GM21367 (cell line): ENCODE results near the gene APOBEC3B.
"Not testable (repeated sequence)": the region's sequence is repeated elsewhere in the genome, so short reads cannot be mapped to it uniquely, and the experiment has no call there.

Experiments used
- ATAC-seq: cut with Tn5 transposase; IDR thresholded peaks from one replicate; pipeline ENCODE4 v1.9.1; 2021; ENCODE audit not compliant: unreplicated experiment

APOBEC3B gene

GRCh38 chr22:38965614-38966379 lies 16.4 kb upstream of the APOBEC3B start:
- no peak for ATAC-seq

GRCh38 chr22:38966380-38966702 lies 15.8 kb upstream of the APOBEC3B start:
- no peak for ATAC-seq

- ATAC-seq = no peak
These were observed 15.2 kb upstream of the APOBEC3B start for GRCh38 chr22:38966942-38967341.

GRCh38 chr22:38967451-38968450 lies 14.4 kb upstream of the APOBEC3B start:
- ATAC-seq = no peak

- no peak for ATAC-seq
These were observed 13.3 kb upstream of the APOBEC3B start for GRCh38 chr22:38968801-38969200.

- no peak for ATAC-seq
These were observed 11.6 kb upstream of the APOBEC3B start for GRCh38 chr22:38970551-38970950.

GRCh38 chr22:38971202-38971601 lies 10.9 kb upstream of the APOBEC3B start:
- ATAC-seq = no peak

GRCh38 chr22:38971791-38972190 lies 10.4 kb upstream of the APOBEC3B start:
- no peak for ATAC-seq

- no peak for ATAC-seq
These were observed 9.6 kb upstream of the APOBEC3B start for GRCh38 chr22:38972558-38972957.

- ATAC-seq = no peak
These were observed 8.6 kb upstream of the APOBEC3B start for GRCh38 chr22:38973289-38974169.

- ATAC-seq = no peak
These were observed 7.8 kb upstream of the APOBEC3B start for GRCh38 chr22:38974170-38974825.

- ATAC-seq = no peak
These were observed 7.3 kb upstream of the APOBEC3B start for GRCh38 chr22:38974826-38975175.

- not testable (repeated sequence) for ATAC-seq
These were observed 4.9 kb upstream of the APOBEC3B start for GRCh38 chr22:38977289-38977688.

- not testable (repeated sequence) for ATAC-seq
These were observed 1.6 kb upstream of the APOBEC3B start for GRCh38 chr22:38980587-38980986.

- ATAC-seq = no peak
These were observed 849 bp upstream of the APOBEC3B start for GRCh38 chr22:38981005-38981991.

- ATAC-seq = no peak
These were observed 2.1 kb downstream of the APOBEC3B start for GRCh38 chr22:38984224-38984623.

GRCh38 chr22:38984784-38985757 lies 2.9 kb downstream of the APOBEC3B start:
- peak; percentile 57 for ATAC-seq

GRCh38 chr22:38986629-38987028 lies 4.5 kb downstream of the APOBEC3B start:
- ATAC-seq = no peak
